KMS-11 (cell line): ENCODE data around the gene TBX21.

Experiments
- H2AFZ ChIP-seq: fragments of 200-600 bp; sonication (generic); 2 replicates; pipeline ENCODE4 v1.6.1; 2016; ENCODE audit warnings: antibody characterized with exemption, mixed run types, low read depth
- H3K27ac ChIP-seq: fragments of 200-600 bp; sonication (generic); 2 replicates; pipeline ENCODE4 v1.6.1; 2016; ENCODE audit warnings: mild to moderate bottlenecking, mixed run types
- H3K27me3 ChIP-seq: fragments of 200-600 bp; sonication (generic); 2 replicates; pipeline ENCODE4 v1.6.1; 2017; ENCODE audit warnings: mild to moderate bottlenecking, low read depth, mixed run types, moderate library complexity; ENCODE audit not compliant: insufficient read depth
- H3K36me3 ChIP-seq: fragments of 200-600 bp; sonication (generic); 2 replicates; pipeline ENCODE4 v1.6.1; 2017; ENCODE audit warnings: mild to moderate bottlenecking, mixed run types; ENCODE audit not compliant: insufficient read depth
- H3K4me1 ChIP-seq: fragments of 200-600 bp; sonication (generic); 2 replicates; pipeline ENCODE4 v1.6.1; 2016; ENCODE audit warnings: mild to moderate bottlenecking, low read depth, mixed run types; ENCODE audit not compliant: poor library complexity, severe bottlenecking
- H3K4me2 ChIP-seq: fragments of 200-600 bp; sonication (generic); 2 replicates; pipeline ENCODE4 v1.7.0; 2016; ENCODE audit warnings: mild to moderate bottlenecking, mixed run types
- H3K4me3 ChIP-seq: fragments of 200-600 bp; sonication (generic); IDR thresholded peaks from 2 replicates; pipeline ENCODE4 v1.6.1; 2017; ENCODE audit warnings: low read depth, low read length, mixed read lengths; ENCODE audit not compliant: insufficient read depth
- H3K79me2 ChIP-seq: fragments of 200-600 bp; sonication (generic); 2 replicates; pipeline ENCODE4 v1.6.1; 2016; ENCODE audit warnings: low read depth, mixed run types; ENCODE audit not compliant: insufficient read depth
- H3K9ac ChIP-seq: fragments of 200-600 bp; sonication (generic); 2 replicates; pipeline ENCODE4 v1.6.1; 2016; ENCODE audit warnings: mild to moderate bottlenecking, mixed run types
- H4K20me1 ChIP-seq: fragments of 200-600 bp; sonication (generic); 2 replicates; pipeline ENCODE4 v1.6.1; 2016; ENCODE audit warnings: mild to moderate bottlenecking, mixed run types; ENCODE audit not compliant: insufficient read depth
- TF ChIP-seq, protein P1 (sequence below): fragments of 200-600 bp; sonication (generic); conservative IDR thresholded peaks from 2 replicates; pipeline ENCODE4 v1.6.1; 2017; ENCODE audit warnings: low read depth, mild to moderate bottlenecking, antibody characterized with exemption, low read length, moderate library complexity, mixed read lengths

The TBX21 gene

DNA sequence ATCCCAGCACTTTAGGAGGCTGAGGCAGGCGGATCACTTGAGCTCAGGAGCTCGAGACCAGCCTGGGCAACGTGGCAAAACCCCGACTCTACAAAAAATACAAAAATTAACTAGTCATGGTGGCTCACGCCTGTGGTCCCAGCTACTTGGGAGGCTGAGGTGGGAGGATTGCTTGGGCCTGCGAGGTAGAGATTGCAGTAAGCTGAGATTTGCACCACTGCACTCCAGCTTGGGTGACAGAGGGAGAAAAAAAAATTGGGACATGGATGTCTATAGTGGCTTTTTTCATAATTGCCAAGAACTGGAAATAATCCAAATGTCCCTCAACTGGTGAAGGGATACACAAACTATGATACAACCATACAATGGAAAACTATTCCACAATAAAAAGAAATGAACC is 59.9 kb downstream of the TBX21 start:
- Histone ChIP-seq H3K4me2 (no peak overlapping the region), H3K79me2 (no peaks in the 10 kb centered on the region), H3K4me3 (no peak overlapping the region), H3K9ac (no peak overlapping the region), H3K27ac (no peak overlapping the region), H3K36me3 (no peaks in the 10 kb centered on the region), H2AFZ (no peak overlapping the region), H4K20me1 (no peaks in the 10 kb centered on the region), H3K4me1 (no peaks in the 10 kb centered on the region), H3K27me3 (peaks cover 22% of the 10 kb centered on the region)
- TF ChIP-seq, protein P1, sequence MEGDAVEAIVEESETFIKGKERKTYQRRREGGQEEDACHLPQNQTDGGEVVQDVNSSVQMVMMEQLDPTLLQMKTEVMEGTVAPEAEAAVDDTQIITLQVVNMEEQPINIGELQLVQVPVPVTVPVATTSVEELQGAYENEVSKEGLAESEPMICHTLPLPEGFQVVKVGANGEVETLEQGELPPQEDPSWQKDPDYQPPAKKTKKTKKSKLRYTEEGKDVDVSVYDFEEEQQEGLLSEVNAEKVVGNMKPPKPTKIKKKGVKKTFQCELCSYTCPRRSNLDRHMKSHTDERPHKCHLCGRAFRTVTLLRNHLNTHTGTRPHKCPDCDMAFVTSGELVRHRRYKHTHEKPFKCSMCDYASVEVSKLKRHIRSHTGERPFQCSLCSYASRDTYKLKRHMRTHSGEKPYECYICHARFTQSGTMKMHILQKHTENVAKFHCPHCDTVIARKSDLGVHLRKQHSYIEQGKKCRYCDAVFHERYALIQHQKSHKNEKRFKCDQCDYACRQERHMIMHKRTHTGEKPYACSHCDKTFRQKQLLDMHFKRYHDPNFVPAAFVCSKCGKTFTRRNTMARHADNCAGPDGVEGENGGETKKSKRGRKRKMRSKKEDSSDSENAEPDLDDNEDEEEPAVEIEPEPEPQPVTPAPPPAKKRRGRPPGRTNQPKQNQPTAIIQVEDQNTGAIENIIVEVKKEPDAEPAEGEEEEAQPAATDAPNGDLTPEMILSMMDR = no peak
